ENCODE measurements around the gene ARHGAP25. TPM values are rescaled to one million over a fixed set of nuclear protein-coding genes. Genes with fewer than 3 reads are reported as not detected.

ARHGAP25 gene
- total RNA-seq, 1 experiment from 2014 or later, result 172 TPM

GRCh38 chr2:68741238-68741637 is 6.6 kb downstream of the ARHGAP25 start:
- no peaks in the 10 kb centered on the region for H3K27me3 ChIP-seq (ENCODE audit: low read length)
- no peak overlapping the region for H2AFZ ChIP-seq (ENCODE audit: low read length)
- H3K9me2 ChIP-seq (replicated peaks; ENCODE audit: insufficient read depth, low read length), result no peaks in the 10 kb centered on the region
- H3K4me1 ChIP-seq (ENCODE audit: low read length), result peaks cover 99% of the 10 kb centered on the region
- DNase-seq, result peak; percentile 73
- peak overlapping the region; percentile 83 for H3K4me3 ChIP-seq (ENCODE audit: low read length)
- peak overlapping the region; percentile 96 for H3K4me2 ChIP-seq (ENCODE audit: low read depth, low read length, poor library complexity, severe bottlenecking)
- peak overlapping the region; percentile 84 for H3K9ac ChIP-seq (ENCODE audit: low read length)
- H3K79me2 ChIP-seq (ENCODE audit: low read length), result peaks cover 100% of the 10 kb centered on the region
- H3K36me3 ChIP-seq (ENCODE audit: insufficient read depth, low read length), result peaks cover 49% of the 10 kb centered on the region
- H3K27ac ChIP-seq (ENCODE audit: low read length), result peak overlapping the region; percentile 96
- no peaks in the 10 kb centered on the region for H3K9me3 ChIP-seq (ENCODE audit: low read length)
- no peaks in the 10 kb centered on the region; the same call in 1 of the 2 replicates for H4K20me1 ChIP-seq (ENCODE audit: insufficient read depth, low read depth, low read length)

DNA sequence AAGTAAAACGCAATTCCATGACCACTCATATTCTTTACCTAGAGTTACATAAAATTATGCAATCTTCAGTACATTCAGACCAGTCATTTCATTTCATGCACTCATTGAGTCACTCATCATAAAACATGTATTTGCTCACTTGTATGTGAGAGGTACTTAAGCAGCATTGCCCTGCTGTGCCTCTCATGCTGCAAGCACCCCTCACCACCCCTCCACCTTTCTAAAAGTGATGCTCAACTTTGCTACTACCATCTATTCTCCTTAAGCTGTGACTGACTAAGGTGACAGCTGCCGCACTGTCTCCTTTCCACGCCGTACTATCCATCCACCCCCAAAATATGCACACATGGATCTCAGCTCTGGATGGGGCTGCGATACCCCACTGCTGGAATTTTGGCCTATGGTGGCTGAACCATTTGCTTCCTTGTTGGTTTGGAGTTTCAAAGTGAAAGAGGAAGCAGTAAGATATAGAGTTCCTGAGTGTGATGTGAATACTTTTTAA is 7.2 kb downstream of the ARHGAP25 start:
- Histone ChIP-seq H3K9me2 (replicated peaks; ENCODE audit: insufficient read depth, low read length) (no peaks in the 10 kb centered on the region), H3K27ac (ENCODE audit: low read length) (peak overlapping the region; percentile 96), H3K4me2 (ENCODE audit: low read depth, low read length, poor library complexity, severe bottlenecking) (peak overlapping the region; percentile 96), H2AFZ (ENCODE audit: low read length) (no peak overlapping the region), H3K79me2 (ENCODE audit: low read length) (peaks cover 99% of the 10 kb centered on the region), H3K9ac (ENCODE audit: low read length) (peak overlapping the region; percentile 84), H4K20me1 (ENCODE audit: insufficient read depth, low read depth, low read length) (no peaks in the 10 kb centered on the region; the same call in 1 of the 2 replicates), H3K4me3 (ENCODE audit: low read length) (peak overlapping the region; percentile 83), H3K27me3 (ENCODE audit: low read length) (no peaks in the 10 kb centered on the region), H3K36me3 (ENCODE audit: insufficient read depth, low read length) (peaks cover 46% of the 10 kb centered on the region), H3K4me1 (ENCODE audit: low read length) (peaks cover 100% of the 10 kb centered on the region), H3K9me3 (ENCODE audit: low read length) (no peaks in the 10 kb centered on the region)
- peak; percentile 73 for DNase-seq

GRCh38 chr2:68742626-68743415 is 8.2 kb downstream of the ARHGAP25 start:
- peak; percentile 88 for DNase-seq

DNA sequence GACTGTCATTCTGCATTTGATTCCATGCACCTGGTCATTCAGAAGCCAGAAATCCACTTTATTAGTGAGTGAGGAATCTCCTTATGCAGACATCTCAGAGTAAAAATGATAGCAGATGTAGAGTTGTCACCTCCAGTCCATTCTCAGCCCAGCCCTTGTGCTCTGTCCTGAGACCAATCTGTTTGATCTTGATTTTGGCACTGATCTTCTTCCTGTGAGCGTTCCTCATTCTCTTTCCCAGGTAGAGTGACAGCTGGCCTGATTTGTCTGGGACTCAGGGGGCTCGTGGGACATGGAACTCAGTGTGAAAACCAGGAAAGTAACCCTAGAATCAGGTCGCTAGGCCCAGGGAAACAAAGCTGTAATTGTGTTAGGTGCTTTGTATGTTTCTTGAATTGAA is 8.9 kb downstream of the ARHGAP25 start:
- Histone ChIP-seq H3K4me2 (ENCODE audit: low read depth, low read length, poor library complexity, severe bottlenecking) (peak overlapping the region; percentile 96), H3K27me3 (ENCODE audit: low read length) (no peaks in the 10 kb centered on the region), H3K4me1 (ENCODE audit: low read length) (peaks cover 100% of the 10 kb centered on the region), H4K20me1 (ENCODE audit: insufficient read depth, low read depth, low read length) (no peaks in the 10 kb centered on the region; the same call in 1 of the 2 replicates), H2AFZ (ENCODE audit: low read length) (no peak overlapping the region), H3K9me2 (replicated peaks; ENCODE audit: insufficient read depth, low read length) (no peaks in the 10 kb centered on the region), H3K4me3 (ENCODE audit: low read length) (peak overlapping the region; percentile 83; the same call in 1 of the 2 replicates), H3K9ac (ENCODE audit: low read length) (peak overlapping the region; percentile 84), H3K27ac (ENCODE audit: low read length) (peak overlapping the region; percentile 96), H3K36me3 (ENCODE audit: insufficient read depth, low read length) (peaks cover 43% of the 10 kb centered on the region), H3K9me3 (ENCODE audit: low read length) (no peaks in the 10 kb centered on the region), H3K79me2 (ENCODE audit: low read length) (peaks cover 99% of the 10 kb centered on the region)
- DNase-seq, result no peak

More at GRCh38 chr2:68742626-68743415, 8.2 kb downstream of the ARHGAP25 start:
- H3K9ac ChIP-seq (ENCODE audit: low read length), result peak overlapping the region; percentile 84
- peak overlapping the region; percentile 83 for H3K4me3 ChIP-seq (ENCODE audit: low read length)
- H2AFZ ChIP-seq (ENCODE audit: low read length), result no peak overlapping the region
- no peaks in the 10 kb centered on the region for H3K9me2 ChIP-seq (replicated peaks; ENCODE audit: insufficient read depth, low read length)
- no peaks in the 10 kb centered on the region; the same call in 1 of the 2 replicates for H4K20me1 ChIP-seq (ENCODE audit: insufficient read depth, low read depth, low read length)
- no peaks in the 10 kb centered on the region for H3K27me3 ChIP-seq (ENCODE audit: low read length)
- peaks cover 45% of the 10 kb centered on the region for H3K36me3 ChIP-seq (ENCODE audit: insufficient read depth, low read length)
- peaks cover 100% of the 10 kb centered on the region for H3K4me1 ChIP-seq (ENCODE audit: low read length)
- peak overlapping the region; percentile 96 for H3K27ac ChIP-seq (ENCODE audit: low read length)
- H3K4me2 ChIP-seq (ENCODE audit: low read depth, low read length, poor library complexity, severe bottlenecking), result peak overlapping the region; percentile 96
- H3K9me3 ChIP-seq (ENCODE audit: low read length), result no peaks in the 10 kb centered on the region
- H3K79me2 ChIP-seq (ENCODE audit: low read length), result peaks cover 99% of the 10 kb centered on the region

DNA sequence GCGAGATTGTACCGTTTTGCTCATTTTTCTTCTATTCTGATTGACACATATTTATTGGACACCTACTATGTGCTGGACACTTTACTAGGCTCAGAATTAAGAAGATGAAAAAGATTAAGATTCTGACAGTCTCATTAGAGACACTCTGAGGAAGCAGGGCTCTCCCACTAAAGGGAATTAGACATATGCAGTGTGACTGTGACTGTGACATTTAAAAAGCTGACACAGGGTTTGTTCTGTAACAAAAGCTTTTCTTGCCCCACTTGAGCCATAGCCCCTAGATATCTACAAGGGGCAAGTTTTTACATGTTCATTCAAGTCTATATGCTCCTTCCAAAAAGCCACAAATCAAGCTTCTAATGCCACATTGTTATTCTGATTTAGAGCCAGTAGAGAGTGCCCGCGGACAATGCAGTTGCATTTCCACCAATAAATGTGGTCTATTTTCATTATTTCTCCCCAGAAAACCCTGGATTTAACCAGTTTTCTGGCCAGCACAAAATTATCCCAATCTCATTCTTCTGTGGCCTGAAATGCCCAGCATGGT is 9.8 kb downstream of the ARHGAP25 start:
- H3K27ac ChIP-seq (ENCODE audit: low read length), result peak overlapping the region; percentile 96
- H3K4me2 ChIP-seq (ENCODE audit: low read depth, low read length, poor library complexity, severe bottlenecking), result peak overlapping the region; percentile 96
- peaks cover 49% of the 10 kb centered on the region for H3K36me3 ChIP-seq (ENCODE audit: insufficient read depth, low read length)
- peaks cover 99% of the 10 kb centered on the region for H3K79me2 ChIP-seq (ENCODE audit: low read length)
- H3K4me1 ChIP-seq (ENCODE audit: low read length), result peaks cover 100% of the 10 kb centered on the region
- DNase-seq, result no peak
- no peaks in the 10 kb centered on the region for H3K9me3 ChIP-seq (ENCODE audit: low read length)
- H3K9ac ChIP-seq (ENCODE audit: low read length), result no peak overlapping the region; the same call in 1 of the 2 replicates
- H3K27me3 ChIP-seq (ENCODE audit: low read length), result no peaks in the 10 kb centered on the region
- H3K4me3 ChIP-seq (ENCODE audit: low read length), result no peak overlapping the region
- no peak overlapping the region for H2AFZ ChIP-seq (ENCODE audit: low read length)
- no peaks in the 10 kb centered on the region for H4K20me1 ChIP-seq (ENCODE audit: insufficient read depth, low read depth, low read length)
- no peaks in the 10 kb centered on the region for H3K9me2 ChIP-seq (replicated peaks; ENCODE audit: insufficient read depth, low read length)

DNA sequence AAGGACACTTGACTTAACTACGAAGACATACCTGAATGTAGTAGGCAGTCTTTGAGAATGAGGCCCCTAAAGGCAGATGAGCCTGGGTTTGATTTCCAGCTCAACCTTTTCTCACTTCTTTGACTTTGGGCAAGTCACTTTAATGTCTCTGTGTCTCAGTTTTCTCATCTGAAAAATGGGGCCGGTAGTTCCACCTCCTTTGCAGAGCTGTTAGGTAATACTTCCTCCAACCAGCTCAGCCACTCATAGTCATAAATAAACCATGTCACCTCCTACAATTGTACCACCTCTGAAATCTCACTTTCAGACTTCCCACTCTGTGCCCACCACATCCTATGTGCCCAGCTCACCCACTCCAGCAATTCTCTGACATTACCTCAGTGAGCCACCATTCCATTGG is 10.4 kb downstream of the ARHGAP25 start:
- peak overlapping the region; percentile 96 for H3K27ac ChIP-seq (ENCODE audit: low read length)
- no peaks in the 10 kb centered on the region for H3K9me2 ChIP-seq (replicated peaks; ENCODE audit: insufficient read depth, low read length)
- no peaks in the 10 kb centered on the region for H3K27me3 ChIP-seq (ENCODE audit: low read length)
- no peak for DNase-seq
- no peaks in the 10 kb centered on the region for H4K20me1 ChIP-seq (ENCODE audit: insufficient read depth, low read depth, low read length)
- peaks cover 97% of the 10 kb centered on the region for H3K4me1 ChIP-seq (ENCODE audit: low read length)
- H2AFZ ChIP-seq (ENCODE audit: low read length), result no peak overlapping the region
- H3K79me2 ChIP-seq (ENCODE audit: low read length), result peaks cover 98% of the 10 kb centered on the region
- peak overlapping the region; percentile 17 for H3K4me2 ChIP-seq (ENCODE audit: low read depth, low read length, poor library complexity, severe bottlenecking)
- H3K36me3 ChIP-seq (ENCODE audit: insufficient read depth, low read length), result peaks cover 50% of the 10 kb centered on the region
- H3K4me3 ChIP-seq (ENCODE audit: low read length), result no peak overlapping the region
- no peaks in the 10 kb centered on the region for H3K9me3 ChIP-seq (ENCODE audit: low read length)
- H3K9ac ChIP-seq (ENCODE audit: low read length), result no peak overlapping the region

DNA sequence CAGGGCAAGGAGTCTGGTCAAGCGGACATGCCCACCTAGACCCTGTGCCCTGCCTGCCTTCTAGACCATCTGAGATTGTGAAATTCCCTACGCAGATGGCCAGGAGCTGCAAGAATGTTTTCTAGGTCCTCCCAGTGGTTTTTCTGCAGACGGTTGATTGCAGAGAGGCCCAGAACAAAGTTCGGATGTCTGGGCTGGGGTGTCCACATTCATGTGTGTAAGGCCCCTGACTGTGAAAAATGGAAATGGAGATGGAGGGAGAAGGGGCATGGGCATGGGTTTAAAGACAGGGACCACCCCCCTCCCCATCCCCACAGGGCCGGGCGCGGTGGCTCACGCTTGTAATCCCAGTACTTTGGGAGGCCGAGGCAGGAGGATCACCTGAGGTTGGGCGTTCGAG is 11.8 kb downstream of the ARHGAP25 start:
- H4K20me1 ChIP-seq (ENCODE audit: insufficient read depth, low read depth, low read length), result no peaks in the 10 kb centered on the region
- H3K4me3 ChIP-seq (ENCODE audit: low read length), result no peak overlapping the region
- H3K9me3 ChIP-seq (ENCODE audit: low read length), result no peaks in the 10 kb centered on the region
- H3K4me1 ChIP-seq (ENCODE audit: low read length), result peaks cover 93% of the 10 kb centered on the region
- no peaks in the 10 kb centered on the region for H3K9me2 ChIP-seq (replicated peaks; ENCODE audit: insufficient read depth, low read length)
- H3K36me3 ChIP-seq (ENCODE audit: insufficient read depth, low read length), result peaks cover 43% of the 10 kb centered on the region
- no peak overlapping the region for H2AFZ ChIP-seq (ENCODE audit: low read length)
- DNase-seq, result no peak
- H3K27me3 ChIP-seq (ENCODE audit: low read length), result no peaks in the 10 kb centered on the region
- H3K27ac ChIP-seq (ENCODE audit: low read length), result peak overlapping the region; percentile 96
- H3K79me2 ChIP-seq (ENCODE audit: low read length), result peaks cover 97% of the 10 kb centered on the region
- no peak overlapping the region for H3K9ac ChIP-seq (ENCODE audit: low read length)
- no peak overlapping the region for H3K4me2 ChIP-seq (ENCODE audit: low read depth, low read length, poor library complexity, severe bottlenecking)

DNA sequence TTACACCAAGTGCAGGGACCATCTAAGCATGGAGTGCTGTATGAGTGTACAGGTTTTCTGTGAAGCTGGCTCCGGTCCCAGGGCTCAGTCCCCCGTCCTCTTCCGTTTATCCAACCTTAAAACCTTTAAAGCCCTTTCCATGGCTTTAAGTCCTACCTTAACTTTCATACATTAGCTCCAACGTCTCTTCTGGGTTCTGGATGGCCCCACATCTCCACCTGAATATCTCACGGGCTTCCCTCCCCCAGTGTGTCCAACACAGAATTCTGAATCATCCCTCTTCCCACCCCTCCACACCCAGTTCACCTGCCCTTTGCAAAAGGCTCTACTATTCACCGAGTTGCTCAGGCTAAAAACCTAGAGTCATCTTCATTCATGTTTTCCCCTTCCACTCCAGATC is 12.8 kb downstream of the ARHGAP25 start:
- H3K4me1 ChIP-seq (ENCODE audit: low read length), result peaks cover 93% of the 10 kb centered on the region
- no peak overlapping the region for H3K4me3 ChIP-seq (ENCODE audit: low read length)
- no peaks in the 10 kb centered on the region for H3K27me3 ChIP-seq (ENCODE audit: low read length)
- H3K79me2 ChIP-seq (ENCODE audit: low read length), result peaks cover 97% of the 10 kb centered on the region
- no peak overlapping the region for H2AFZ ChIP-seq (ENCODE audit: low read length)
- no peaks in the 10 kb centered on the region for H4K20me1 ChIP-seq (ENCODE audit: insufficient read depth, low read depth, low read length)
- H3K4me2 ChIP-seq (ENCODE audit: low read depth, low read length, poor library complexity, severe bottlenecking), result peak overlapping the region; percentile 46
- peaks cover 48% of the 10 kb centered on the region for H3K36me3 ChIP-seq (ENCODE audit: insufficient read depth, low read length)
- H3K9me2 ChIP-seq (replicated peaks; ENCODE audit: insufficient read depth, low read length), result no peaks in the 10 kb centered on the region
- DNase-seq, result no peak
- H3K9ac ChIP-seq (ENCODE audit: low read length), result peak overlapping the region; percentile 46
- no peaks in the 10 kb centered on the region for H3K9me3 ChIP-seq (ENCODE audit: low read length)
- H3K27ac ChIP-seq (ENCODE audit: low read length), result peak overlapping the region; percentile 86

Data from Karpas-422 (cell line).